Activated CD4-positive, CD25-positive, alpha-beta regulatory T cell treated with anti-CD3 and anti-CD28 coated beads, Interleukin-2, amount 50 U/mL, for 24 hours (primary cell): ENCODE data around the gene PIEZO1.

Experiments used
- ATAC-seq, 2 donors: fragments of 150-1000 bp; cut with Tn5 transposase; one replicate each; pipeline ENCODE4 v1.10.0; 2021; ENCODE audit warnings: mild to moderate bottlenecking in 1 of 2, moderate library complexity in 1 of 2

Gene PIEZO1

GRCh38 chr16:88764913-88765349 lies 20.1 kb downstream of the PIEZO1 start:
- ATAC-seq, result no peak

GRCh38 chr16:88764080-88764479 lies 20.9 kb downstream of the PIEZO1 start:
- no peak for ATAC-seq

GRCh38 chr16:88763502-88764053 lies 21.4 kb downstream of the PIEZO1 start:
- ATAC-seq, result no peak

- ATAC-seq, result no peak
These were observed 22.1 kb downstream of the PIEZO1 start for GRCh38 chr16:88762941-88763340.

GRCh38 chr16:88762258-88762870 lies 22.7 kb downstream of the PIEZO1 start:
- no peak for ATAC-seq

GRCh38 chr16:88761830-88762229 lies 23.2 kb downstream of the PIEZO1 start:
- no peak for ATAC-seq

GRCh38 chr16:88761143-88761534 lies 23.9 kb downstream of the PIEZO1 start:
- ATAC-seq, result no peak

GRCh38 chr16:88760424-88761142 lies 24.4 kb downstream of the PIEZO1 start:
- no peak for ATAC-seq

GRCh38 chr16:88759976-88760350 lies 25.1 kb downstream of the PIEZO1 start:
- no peak for ATAC-seq

- ATAC-seq, result peak; percentile 56 to 64
These were observed 25.6 kb downstream of the PIEZO1 start for GRCh38 chr16:88759245-88759975.

- ATAC-seq, result no peak
These were observed 26.1 kb downstream of the PIEZO1 start for GRCh38 chr16:88758944-88759244.

GRCh38 chr16:88758227-88758943 lies 26.6 kb downstream of the PIEZO1 start:
- ATAC-seq, result no peak

- ATAC-seq, result no peak
These were observed 29.1 kb downstream of the PIEZO1 start for GRCh38 chr16:88755745-88756443.

GRCh38 chr16:88754912-88755744 lies 29.9 kb downstream of the PIEZO1 start:
- ATAC-seq, result no peak

- ATAC-seq, result no peak
These were observed 30.7 kb downstream of the PIEZO1 start for GRCh38 chr16:88754109-88754911.

GRCh38 chr16:88753602-88754001 lies 31.4 kb downstream of the PIEZO1 start:
- no peak for ATAC-seq

- no peak for ATAC-seq
These were observed 31.8 kb downstream of the PIEZO1 start for GRCh38 chr16:88753191-88753590.

GRCh38 chr16:88752386-88753002 lies 32.5 kb downstream of the PIEZO1 start:
- ATAC-seq, result no peak

GRCh38 chr16:88750854-88751253 lies 34.2 kb downstream of the PIEZO1 start:
- ATAC-seq, result no peak

- no peak for ATAC-seq
These were observed 35.7 kb downstream of the PIEZO1 start for GRCh38 chr16:88749358-88749757.
